H1 (cell line): Measurements from ENCODE around the gene PRODH. TPM values are rescaled to one million over a fixed set of nuclear protein-coding genes. Genes with fewer than 3 reads are reported as not detected.

ENCODE experiments used
- CBX8 ChIP-seq: fragments of 300-800, 300-1000 bp; sonication (generic); IDR thresholded peaks from 2 replicates; pipeline ENCODE4 v1.7.1; 2016; ENCODE audit warnings: low read depth, low read length, borderline replicate concordance
- CHD7 ChIP-seq: fragments of 300-600 bp; sonication (generic); IDR thresholded peaks from 2 replicates; pipeline ENCODE4 v1.7.1; 2012; ENCODE audit warnings: low read length, moderate library complexity, mild to moderate bottlenecking, inconsistent platforms; ENCODE audit not compliant: insufficient replicate concordance
- TAF7 ChIP-seq: optimal IDR thresholded peaks from 2 replicates; pipeline ENCODE3; 2011; ENCODE audit warnings: low read depth, mild to moderate bottlenecking, inconsistent platforms, low read length, moderate library complexity, borderline replicate concordance
- TEAD4 ChIP-seq: IDR thresholded peaks from 2 replicates; pipeline ENCODE4 v1.6.1; 2012; ENCODE audit warnings: low read depth, low read length, inconsistent platforms, mixed read lengths
- polyA plus RNA-seq, 7 experiments: library from polyadenylated mRNA; depleted of rRNA in 3 of 7; stranded (reverse) in 5 of 7; unstranded in 2 of 7; fragments of >200 nt in 5 of 7; fragments of 200-250 nt in 2 of 7; gene quantifications; 1 replicate in 5 of 7; 2 replicates in 1 of 7; 4 replicates in 1 of 7; pipeline versions ENCODE4 v1.2.1 to v1.2.3, GENCODE V29; 2011 to 2013; ENCODE audit warnings: missing spikeins in 2 of 7, mixed read lengths in 2 of 7
- total RNA-seq: library from RNA; stranded (reverse); fragmentation: NEBNext Ultra II Directional; extraction: Animal tissue kit (Norgen Biotek cat#: 25700); gene quantifications from 2 replicates; pipeline ENCODE4 v1.2.1, GENCODE V29; 2021

The PRODH gene
- total and polyA plus RNA-seq, 2 of the 8 experiments (the other 6 are each of a cell fraction or from before 2014, with no cell fraction given), result 27.6 to 45.6 TPM

- TF ChIP-seq CHD7 (no peak), TAF7 (no peak), TEAD4 (no peak), CBX8 (no peak)
Observed at GRCh38 chr22:18955696-18956095, 19.6 kb upstream of the PRODH start (continued).
